Gastroesophageal sphincter (tissue), 3 donors: ENCODE data around the gene BAZ2B.

ENCODE experiments used
- CTCF ChIP-seq, 4 experiments: fragments of 200-600 bp in 2 of 4; fragments of 450-650 bp in 2 of 4; sonication (generic) in 1 of 4; IDR thresholded peaks; one replicate each; pipeline ENCODE4 v1.5.1; 2017 to 2019; ENCODE audit warnings: antibody characterized with exemption in 4 of 4, mild to moderate bottlenecking in 2 of 4, moderate library complexity in 2 of 4
- EP300 ChIP-seq: sonication (generic); formaldehyde crosslinking; IDR thresholded peaks from one replicate; pipeline ENCODE4 v1.6.1; 2017; ENCODE audit warnings: antibody characterized with exemption, mild to moderate bottlenecking
- POLR2A ChIP-seq, 2 donors: fragments of 450-650 bp; IDR thresholded peaks; one replicate each; pipeline ENCODE4 v1.6.1; 2017; ENCODE audit warnings: antibody characterized with exemption in 2 of 2, mild to moderate bottlenecking in 2 of 2, moderate library complexity in 1 of 2
- POLR2AphosphoS5 ChIP-seq: sonication (generic); formaldehyde crosslinking; IDR thresholded peaks from one replicate; pipeline ENCODE4 v1.6.1; 2017; ENCODE audit warnings: antibody characterized with exemption

GRCh38 chr2:159605441-159606178 lies 10.7 kb downstream of the BAZ2B start:
- TF ChIP-seq CTCF (IDR thresholded peaks at IDR 0.05): no peak
- no peak for TF ChIP-seq POLR2A (IDR thresholded peaks at IDR 0.05)
- TF ChIP-seq EP300: no peak
- no peak for TF ChIP-seq POLR2AphosphoS5
